T-cell (primary cell): ENCODE measurements around the gene CSK. TPM values are rescaled to one million over a fixed set of nuclear protein-coding genes. Genes with fewer than 3 reads are reported as not detected.
A peak's percentile ranks its signal among the peaks of the same experiment; 100 is the strongest.
"Not testable (repeated sequence)": the region's sequence is repeated elsewhere in the genome, so short reads cannot be mapped to it uniquely, and the experiment has no call there.

Experiments used
- ATAC-seq, 4 experiments: fragments of 200-7000 bp in 3 of 4; fragments of 150-1000 bp in 1 of 4; cut with Tn5 transposase; replicated peaks in 1 of 4; 1 replicate in 3 of 4; 2 replicates in 1 of 4; pipeline ENCODE4 v1.10.0; 2021; ENCODE audit warnings: moderate library complexity in 3 of 4, mild to moderate bottlenecking in 2 of 4, moderate number of reproducible peaks in 1 of 4
- CTCF ChIA-PET, 2 donors: fragments of 300-600 bp; sonication (Branson Sonifier 250); formaldehyde crosslinking; loops; one replicate each; lab custom pipeline; 2022; ENCODE audit warnings: antibody characterized with exemption in 2 of 2; lab: Charles Lee
- POLR2A ChIA-PET, 2 donors: fragments of 300-600 bp; sonication (Branson Sonifier 250); formaldehyde crosslinking; loops; one replicate each; lab custom pipeline; 2022; ENCODE audit warnings: antibody characterized with exemption in 2 of 2; lab: Charles Lee
- DNase-seq, 35 experiments: peaks; one replicate each; pipeline versions ENCODE4 v3.0.0 to v3.0.0-alpha.2; 2013 to 2023
- H3K27ac ChIP-seq: one replicate; pipeline ENCODE4 v1.5.1; 2013; ENCODE audit warnings: low read length
- H3K27me3 ChIP-seq, 2 experiments: replicated peaks in 1 of 2; 1 replicate in 1 of 2; 2 replicates in 1 of 2; pipeline versions ENCODE4 v1.6.1 to v1.7.0; 2013; ENCODE audit warnings: low read length in 1 of 2, mixed read lengths in 1 of 2; ENCODE audit not compliant: control insufficient read depth in 2 of 2, insufficient read depth in 2 of 2; ENCODE audit errors: extremely low read depth in 1 of 2
- H3K36me3 ChIP-seq, 2 donors: 1 replicate in 1 of 2; 2 replicates in 1 of 2; pipeline versions ENCODE4 v1.6.1 to v1.7.0; 2013; ENCODE audit warnings: low read length in 1 of 2; ENCODE audit not compliant: control insufficient read depth in 2 of 2, insufficient read depth in 1 of 2; ENCODE audit errors: extremely low read depth in 1 of 2
- H3K4me1 ChIP-seq, 2 experiments: 1 replicate in 1 of 2; 2 replicates in 1 of 2; pipeline versions ENCODE4 v1.6.1 to v1.7.0; 2013; ENCODE audit warnings: low read length in 2 of 2, mixed read lengths in 1 of 2; ENCODE audit not compliant: insufficient read depth in 2 of 2, control insufficient read depth in 1 of 2; ENCODE audit errors: extremely low read depth in 1 of 2
- H3K4me3 ChIP-seq, 2 donors: 1 replicate in 1 of 2; 2 replicates in 1 of 2; pipeline versions ENCODE4 v1.5.1 to v1.7.0; 2013; ENCODE audit warnings: mild to moderate bottlenecking in 2 of 2, low read length in 1 of 2, moderate library complexity in 1 of 2; ENCODE audit not compliant: control insufficient read depth in 1 of 2; ENCODE audit errors: extremely low read depth in 1 of 2
- H3K9me3 ChIP-seq: 2 replicates; pipeline ENCODE4 v1.7.0; 2013
- H3K27ac Mint-ChIP-seq, 2 donors: one replicate each; pipeline ENCODE4 v1.8.0; 2020 to 2021; ENCODE audit warnings: mild to moderate bottlenecking in 2 of 2, mixed read lengths in 2 of 2
- H3K27me3 Mint-ChIP-seq, 2 donors: one replicate each; pipeline ENCODE4 v1.8.0; 2021 to 2022; ENCODE audit warnings: mixed read lengths in 2 of 2
- H3K36me3 Mint-ChIP-seq: one replicate; pipeline ENCODE4 v1.8.0; 2021; ENCODE audit warnings: mixed read lengths
- H3K4me1 Mint-ChIP-seq, 3 donors: one replicate each; pipeline ENCODE4 v1.8.0; 2020 to 2022; ENCODE audit warnings: mixed read lengths in 3 of 3, mild to moderate bottlenecking in 1 of 3
- H3K4me3 Mint-ChIP-seq, 3 donors: one replicate each; pipeline ENCODE4 v1.8.0; 2020 to 2022; ENCODE audit warnings: mild to moderate bottlenecking in 3 of 3, mixed read lengths in 3 of 3, moderate library complexity in 3 of 3
- H3K9me3 Mint-ChIP-seq, 3 donors: one replicate each; pipeline ENCODE4 v1.8.0; 2020 to 2022; ENCODE audit warnings: mixed read lengths in 3 of 3
- WGBS: methylation state at CpG from one replicate; pipeline ENCODE4 v1.1.5; 2013; ENCODE audit warnings: missing lambda C conversion rate; ENCODE audit not compliant: insufficient coverage; 5-methylcytosine and 5-hydroxymethylcytosine counted together
- total RNA-seq, 35 experiments: library from RNA in 6 of 35; stranded (reverse) in 6 of 35; fragments of 120-200 nt in 1 of 35; gene quantifications; one replicate each; pipeline versions ENCODE4 v1.2.1 to v1.2.4 and lab custom pipeline; 2013 to 2026

The CSK gene
- 100 to 1,000 TPM; 198 to 296 (median 271) TPM for total RNA-seq
- total RNA-seq (2013) = 179 TPM
- total RNA-seq (lab: John Stamatoyannopoulos, UW) = 92.4 to 301 (median 170) reads per million in 29 experiments

GRCh38 chr15:74781431-74782258, at the start of gene CSK:
Gene CSK, plus strand, starts transcription at chr15:74782080. Its CDS starts 16,218 bp downstream, at chr15:74798298.
- Mint-ChIP-seq H3K27ac (peak within 1 kb of the TSS; percentile 99), H3K4me1 (peaks cover 78 to 83% (median 80%) of the 10 kb centered on the region in 3 donors), H3K9me3 (no peaks in the 10 kb centered on the region), H3K4me3 (peak within 1 kb of the TSS; percentile 93 to 97 (median 93)), H3K27me3 (no peaks in the 10 kb centered on the region), H3K36me3 (no peaks in the 10 kb centered on the region)
- peak; percentile 53 to 92 (median 72) for DNase-seq
- CTCF ChIA-PET = interaction anchor here (0.5 to 10.2 kb wide), 7 partner anchors 11 to 677 kb away, joined by 3 to 158 read pairs (median 6); no protein-coding TSS in a partner anchor
- peaks cover 50 to 89% of the 10 kb centered on the region in 2 experiments for H3K4me1 ChIP-seq
- peak within 1 kb of the TSS; percentile 97 for H3K27ac ChIP-seq
- WGBS = 0% methylated on average over 61 of the region's 74 CpGs
- H3K27me3 ChIP-seq = no peaks in the 10 kb centered on the region
- H3K4me3 ChIP-seq = peak within 1 kb of the TSS; percentile 90 to 95
- H3K9me3 ChIP-seq = no peaks in the 10 kb centered on the region
- H3K36me3 ChIP-seq = peaks cover 0 to 10% of the 10 kb centered on the region in 2 donors
- POLR2A ChIA-PET = interaction anchor here in 1 of 2 donors (0.6 kb wide), 2 partner anchors 10 to 12 kb away, joined by 3 read pairs; no protein-coding TSS in a partner anchor
- peak; percentile 66 to 76 (median 68) for ATAC-seq

- DNase-seq (no peak), ATAC-seq (no peak)
- no peak overlapping the region for H3K4me3 Mint-ChIP-seq
- CTCF ChIA-PET = no interaction called here
- peaks cover 30 to 57% of the 10 kb centered on the region in 2 donors for H3K27me3 Mint-ChIP-seq
- Histone ChIP-seq H3K4me3 (no peak overlapping the region), H3K27me3 (peaks cover 2 to 39% of the 10 kb centered on the region in 2 experiments), H3K9me3 (no peaks in the 10 kb centered on the region), H3K36me3 (no peaks in the 10 kb centered on the region), H3K4me1 (no peaks in the 10 kb centered on the region), H3K27ac (no peak overlapping the region)
- WGBS = 73% methylated on average over 3 of the region's 5 CpGs
- H3K9me3 Mint-ChIP-seq = peaks cover 0 to 4% (median under 1%) of the 10 kb centered on the region in 3 donors
- H3K4me1 Mint-ChIP-seq = no peaks in the 10 kb centered on the region
- POLR2A ChIA-PET = interaction anchor here in 1 of 2 donors (0.6 kb wide), 1 partner anchor 137 kb away, joined by 3 read pairs; no protein-coding TSS in a partner anchor
- no peak overlapping the region for H3K27ac Mint-ChIP-seq
- H3K36me3 Mint-ChIP-seq = no peaks in the 10 kb centered on the region
Observed at GRCh38 chr15:74732846-74733245, 49.0 kb upstream of the CSK start.

DNA sequence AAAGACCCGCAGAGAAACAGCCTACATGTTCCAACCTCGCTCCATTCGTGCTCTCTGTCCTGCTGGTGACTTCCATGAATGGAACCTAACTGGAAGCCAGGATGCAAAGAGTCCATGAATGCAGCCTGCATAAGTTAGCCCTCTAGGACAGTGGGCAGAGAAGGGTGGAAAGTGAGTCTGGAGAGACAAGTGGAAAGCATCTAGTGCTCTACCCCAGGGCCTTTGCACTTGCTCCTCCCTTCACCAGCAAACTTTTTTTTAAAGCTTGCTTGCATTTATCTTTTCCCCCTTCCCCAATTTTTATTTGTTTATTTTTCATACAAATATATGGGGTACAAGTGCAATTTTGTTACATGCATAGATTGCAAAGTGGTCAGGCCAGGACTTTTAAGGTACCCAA, 48.6 kb upstream of the CSK start:
- no peak overlapping the region for H3K4me3 Mint-ChIP-seq
- peaks cover 2 to 9% (median 4%) of the 10 kb centered on the region in 3 donors for H3K9me3 Mint-ChIP-seq
- Histone ChIP-seq H3K27me3 (peaks cover 2 to 35% of the 10 kb centered on the region in 2 experiments), H3K36me3 (no peaks in the 10 kb centered on the region), H3K9me3 (no peaks in the 10 kb centered on the region), H3K4me1 (no peaks in the 10 kb centered on the region), H3K27ac (no peak overlapping the region), H3K4me3 (no peak overlapping the region)
- CTCF ChIA-PET = no interaction called here
- no peaks in the 10 kb centered on the region for H3K4me1 Mint-ChIP-seq
- ATAC-seq = no peak
- peaks cover 30 to 57% of the 10 kb centered on the region in 2 donors for H3K27me3 Mint-ChIP-seq
- 91% methylated on average over 3 of the region's 3 CpGs for WGBS
- no peak overlapping the region for H3K27ac Mint-ChIP-seq
- no peak for DNase-seq
- POLR2A ChIA-PET = interaction anchor here (0.6 to 0.7 kb wide), 2 partner anchors 136 to 702 kb away, joined by 3 read pairs; no protein-coding TSS in a partner anchor
- no peaks in the 10 kb centered on the region for H3K36me3 Mint-ChIP-seq

DNA sequence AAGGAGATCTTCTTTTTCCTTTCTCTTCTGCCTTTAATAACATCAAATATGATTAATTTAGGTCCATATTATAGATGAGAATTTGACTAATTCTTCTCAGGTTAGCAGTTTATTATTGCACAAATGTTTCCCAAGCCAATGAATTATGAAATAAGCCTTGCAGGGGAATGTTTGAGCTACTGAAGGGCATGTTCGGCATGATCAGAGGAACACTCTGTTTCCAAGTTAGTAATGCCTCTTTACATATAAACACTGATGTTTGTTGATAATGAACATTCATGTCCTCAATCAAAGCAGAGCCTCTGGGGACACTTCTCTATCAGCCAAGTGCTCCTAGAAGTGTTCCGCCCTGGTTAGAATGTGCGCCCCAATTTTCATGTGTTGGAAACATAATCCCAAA, 46.6 kb upstream of the CSK start:
- Mint-ChIP-seq H3K27ac (no peak overlapping the region), H3K27me3 (peaks cover 25 to 54% of the 10 kb centered on the region in 2 donors), H3K4me3 (no peak overlapping the region), H3K36me3 (no peaks in the 10 kb centered on the region), H3K4me1 (no peaks in the 10 kb centered on the region), H3K9me3 (peaks cover 2 to 9% (median 5%) of the 10 kb centered on the region in 3 donors)
- Histone ChIP-seq H3K27me3 (peaks cover 2 to 37% of the 10 kb centered on the region in 2 experiments), H3K9me3 (no peaks in the 10 kb centered on the region), H3K4me1 (no peaks in the 10 kb centered on the region), H3K4me3 (no peak overlapping the region), H3K27ac (no peak overlapping the region), H3K36me3 (no peaks in the 10 kb centered on the region)
- no CpG with 5 or more reads among the region's 3 CpGs for WGBS
- ATAC-seq (no peak), DNase-seq (no peak)
- CTCF ChIA-PET = no interaction called here
- POLR2A ChIA-PET = interaction anchor here in 1 of 2 donors (0.5 kb wide), 1 partner anchor 51 kb away, joined by 8 read pairs; no protein-coding TSS in a partner anchor

DNA sequence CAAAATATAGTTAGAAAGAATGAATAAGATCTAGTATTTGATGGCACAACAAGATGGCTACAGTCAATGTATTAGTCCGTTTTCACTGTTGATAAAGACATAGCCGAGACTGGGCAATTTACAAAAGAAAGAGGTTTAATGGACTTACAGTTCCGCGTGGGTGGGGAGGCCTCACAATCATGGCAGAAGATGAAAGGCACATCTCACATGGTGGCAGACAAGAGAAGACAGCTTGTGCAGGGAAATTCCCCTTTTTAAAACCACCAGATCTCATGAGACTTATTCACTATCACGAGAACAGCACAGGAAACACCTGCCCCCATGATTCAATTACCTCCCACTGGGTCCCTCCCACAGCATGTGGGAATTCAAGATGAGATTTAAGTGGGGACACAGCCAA, 43.6 kb upstream of the CSK start:
- CTCF ChIA-PET, POLR2A ChIA-PET, H3K4me1 ChIP-seq, H3K9me3 ChIP-seq, H3K27ac Mint-ChIP-seq, H3K9me3 Mint-ChIP-seq, H3K4me3 ChIP-seq, H3K27ac ChIP-seq, DNase-seq, H3K4me1 Mint-ChIP-seq, H3K36me3 Mint-ChIP-seq, H3K4me3 Mint-ChIP-seq, H3K36me3 ChIP-seq, ATAC-seq: not testable (repeated sequence)
- 86% methylated on average over 2 of the region's 5 CpGs for WGBS
- peaks cover 33 to 47% of the 10 kb centered on the region in 2 donors for H3K27me3 Mint-ChIP-seq
- peaks cover 2 to 18% of the 10 kb centered on the region in 2 experiments for H3K27me3 ChIP-seq

- 89% methylated on average over 5 of the region's 5 CpGs for WGBS
- Mint-ChIP-seq H3K4me3 (no peak overlapping the region), H3K36me3 (no peaks in the 10 kb centered on the region), H3K27me3 (peaks cover 16 to 18% of the 10 kb centered on the region in 2 donors), H3K27ac (no peak overlapping the region), H3K9me3 (peaks cover 2 to 6% (median 5%) of the 10 kb centered on the region in 3 donors), H3K4me1 (no peaks in the 10 kb centered on the region)
- ChIA-PET CTCF (interaction anchor here in 1 of 2 donors (0.7 kb wide), 1 partner anchor 16 kb away, joined by 3 read pairs; no protein-coding TSS in a partner anchor), POLR2A (no interaction called here)
- no peak overlapping the region for H3K4me3 ChIP-seq
- no peak overlapping the region for H3K27ac ChIP-seq
- DNase-seq (no peak), ATAC-seq (no peak)
- peaks cover 0 to 12% of the 10 kb centered on the region in 2 experiments for H3K27me3 ChIP-seq
- no peaks in the 10 kb centered on the region for H3K4me1 ChIP-seq
- no peaks in the 10 kb centered on the region for H3K9me3 ChIP-seq
- H3K36me3 ChIP-seq = no peaks in the 10 kb centered on the region
Observed at GRCh38 chr15:74742422-74742821, 39.5 kb upstream of the CSK start.
